Trophoblast cell (in vitro differentiated cells and primary cell): ENCODE results near the gene PPP2R5D.

ENCODE experiments used
- DNase-seq, 2 donors: peaks; one replicate each; pipeline ENCODE4 v3.0.0-alpha.2; 2016
- H2AFZ ChIP-seq: 2 replicates; pipeline ENCODE4 v1.6.1; 2013; ENCODE audit warnings: low read length, moderate library complexity, mild to moderate bottlenecking; ENCODE audit not compliant: insufficient read depth, poor library complexity
- H2AK5ac ChIP-seq: 2 replicates; pipeline ENCODE4 v1.6.1; 2013; ENCODE audit warnings: mild to moderate bottlenecking, low read length
- H2BK120ac ChIP-seq: 2 replicates; pipeline ENCODE4 v1.6.1; 2013; ENCODE audit warnings: low read length, mild to moderate bottlenecking, moderate library complexity; ENCODE audit not compliant: insufficient read depth, poor library complexity
- H2BK12ac ChIP-seq: 2 replicates; pipeline ENCODE4 v1.6.1; 2013; ENCODE audit warnings: mild to moderate bottlenecking, low read length, moderate library complexity
- H2BK5ac ChIP-seq: 2 replicates; pipeline ENCODE4 v1.6.1; 2013; ENCODE audit warnings: low read length, low read depth, moderate library complexity, mild to moderate bottlenecking; ENCODE audit not compliant: poor library complexity
- H3K14ac ChIP-seq: 2 replicates; pipeline ENCODE4 v1.6.1; 2013; ENCODE audit warnings: mild to moderate bottlenecking, low read length
- H3K18ac ChIP-seq: 2 replicates; pipeline ENCODE4 v1.6.1; 2013; ENCODE audit warnings: mild to moderate bottlenecking, low read length
- H3K23ac ChIP-seq: 2 replicates; pipeline ENCODE4 v1.6.1; 2013; ENCODE audit warnings: low read length
- H3K27ac ChIP-seq: 2 replicates; pipeline ENCODE4 v1.5.1; 2013; ENCODE audit warnings: low read depth, mild to moderate bottlenecking, inconsistent platforms, low read length, moderate library complexity
- H3K27me3 ChIP-seq: 2 replicates; pipeline ENCODE4 v1.6.1; 2013; ENCODE audit warnings: inconsistent platforms, mild to moderate bottlenecking, low read length, moderate library complexity; ENCODE audit not compliant: insufficient read depth
- H3K36me3 ChIP-seq, 2 experiments: 1 replicate in 1 of 2; 2 replicates in 1 of 2; pipeline ENCODE4 v1.6.1; 2013; ENCODE audit warnings: low read length in 2 of 2, mild to moderate bottlenecking in 2 of 2, moderate library complexity in 1 of 2; ENCODE audit not compliant: insufficient read depth in 2 of 2, control insufficient read depth in 1 of 2
- H3K4ac ChIP-seq: 2 replicates; pipeline ENCODE4 v1.6.1; 2013; ENCODE audit warnings: low read depth, mild to moderate bottlenecking, low read length, moderate library complexity
- H3K4me1 ChIP-seq, 2 experiments: 1 replicate in 1 of 2; 2 replicates in 1 of 2; pipeline ENCODE4 v1.6.1; 2013; ENCODE audit warnings: low read length in 2 of 2, mild to moderate bottlenecking in 2 of 2, moderate library complexity in 1 of 2; ENCODE audit not compliant: insufficient read depth in 2 of 2, control insufficient read depth in 1 of 2
- H3K4me2 ChIP-seq: 2 replicates; pipeline ENCODE4 v1.6.1; 2013; ENCODE audit warnings: inconsistent platforms, mild to moderate bottlenecking, low read length, moderate library complexity
- H3K4me3 ChIP-seq: 2 replicates; pipeline ENCODE4 v1.5.1; 2013; ENCODE audit warnings: mild to moderate bottlenecking, low read depth, low read length, inconsistent platforms
- H3K79me1 ChIP-seq: one replicate; pipeline ENCODE4 v1.6.1; 2013; ENCODE audit warnings: low read length
- H3K79me2 ChIP-seq: 2 replicates; pipeline ENCODE4 v1.6.1; 2013; ENCODE audit warnings: low read length, mild to moderate bottlenecking; ENCODE audit not compliant: control insufficient read depth, insufficient read depth, poor library complexity
- H3K9ac ChIP-seq: 2 replicates; pipeline ENCODE4 v1.6.1; 2013; ENCODE audit warnings: mild to moderate bottlenecking, low read length
- H3K9me3 ChIP-seq: 2 replicates; pipeline ENCODE4 v1.6.1; 2013; ENCODE audit warnings: low read depth, mild to moderate bottlenecking, control low read depth, inconsistent platforms, low read length; ENCODE audit not compliant: insufficient read depth
- H4K12ac ChIP-seq: 2 replicates; pipeline ENCODE4 v1.6.1; 2013; ENCODE audit warnings: low read depth, mild to moderate bottlenecking, low read length, moderate library complexity
- H4K8ac ChIP-seq: 2 replicates; pipeline ENCODE4 v1.6.1; 2013; ENCODE audit warnings: low read depth, mild to moderate bottlenecking, low read length, moderate library complexity
- H4K91ac ChIP-seq: one replicate; pipeline ENCODE4 v1.6.1; 2013; ENCODE audit warnings: low read depth, mild to moderate bottlenecking, low read length, moderate library complexity
- WGBS: extraction: QIAGEN DNeasy Blood & Tissue Kit; methylation state at CpG from one replicate; pipeline ENCODE4 v1.1.7; 2013; ENCODE audit warnings: missing lambda C conversion rate; ENCODE audit not compliant: insufficient read length, insufficient coverage; ENCODE audit errors: extremely low coverage; 5-methylcytosine and 5-hydroxymethylcytosine counted together

PPP2R5D gene

DNA sequence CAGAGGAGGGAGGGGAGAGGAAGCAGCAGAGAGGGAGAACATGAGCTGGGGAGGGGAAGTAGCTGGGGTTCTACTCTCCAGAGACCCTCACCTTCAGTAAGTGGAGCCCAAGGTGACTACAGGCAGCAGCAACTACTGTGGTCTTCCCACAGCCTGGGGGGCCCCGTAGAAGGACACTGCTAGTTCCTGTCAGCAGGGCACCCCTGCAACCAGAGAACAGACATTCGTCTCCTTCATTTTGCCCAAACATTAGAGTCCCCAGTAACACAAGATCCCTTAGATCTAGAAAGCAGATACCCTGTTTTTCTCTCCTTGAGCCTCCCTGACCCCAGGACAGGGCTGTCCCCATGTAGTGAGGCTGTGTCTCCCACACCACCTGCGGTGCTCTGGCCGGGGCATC is 15.6 kb upstream of the PPP2R5D start:
- H3K9me3 ChIP-seq: no peaks in the 10 kb centered on the region
- H3K36me3 ChIP-seq: peaks cover 26 to 41% of the 10 kb centered on the region in 2 experiments
- no peak for DNase-seq
- no peak overlapping the region for H3K23ac ChIP-seq
- H3K9ac ChIP-seq: no peak overlapping the region
- no peak overlapping the region for H3K4me2 ChIP-seq
- H3K79me1 ChIP-seq: no peaks in the 10 kb centered on the region
- no peak overlapping the region for H4K8ac ChIP-seq
- H3K14ac ChIP-seq: no peak overlapping the region
- H2BK12ac ChIP-seq: no peak overlapping the region
- H3K79me2 ChIP-seq: no peaks in the 10 kb centered on the region
- H2AK5ac ChIP-seq: no peak overlapping the region
- H3K4me1 ChIP-seq: peaks cover 7 to 8% of the 10 kb centered on the region in 2 experiments
- no peak overlapping the region for H3K27ac ChIP-seq
- H3K18ac ChIP-seq: no peak overlapping the region
- no CpG with 5 or more reads among the region's 4 CpGs for WGBS
- H3K27me3 ChIP-seq: no peaks in the 10 kb centered on the region
- no peak overlapping the region for H2BK5ac ChIP-seq
- H2AFZ ChIP-seq: no peak overlapping the region
- no peak overlapping the region for H4K12ac ChIP-seq
- no peak overlapping the region for H2BK120ac ChIP-seq
- no peak overlapping the region for H3K4ac ChIP-seq
- no peak overlapping the region for H4K91ac ChIP-seq
- no peak overlapping the region for H3K4me3 ChIP-seq

GRCh38 chr6:42969431-42969830 is 14.9 kb upstream of the PPP2R5D start:
- H3K4me2 ChIP-seq: no peak overlapping the region
- H3K27me3 ChIP-seq: no peaks in the 10 kb centered on the region
- no peaks in the 10 kb centered on the region for H3K79me2 ChIP-seq
- H4K91ac ChIP-seq: no peak overlapping the region
- H3K79me1 ChIP-seq: no peaks in the 10 kb centered on the region
- WGBS: no CpG with 5 or more reads among the region's 2 CpGs
- H4K8ac ChIP-seq: no peak overlapping the region
- H3K14ac ChIP-seq: no peak overlapping the region
- no peak for DNase-seq
- H2BK120ac ChIP-seq: no peak overlapping the region
- peaks cover 23 to 37% of the 10 kb centered on the region in 2 experiments for H3K36me3 ChIP-seq
- H3K18ac ChIP-seq: no peak overlapping the region
- no peak overlapping the region for H2AK5ac ChIP-seq
- H3K9ac ChIP-seq: no peak overlapping the region
- H3K23ac ChIP-seq: no peak overlapping the region
- no peaks in the 10 kb centered on the region for H3K9me3 ChIP-seq
- H2BK5ac ChIP-seq: no peak overlapping the region
- H2BK12ac ChIP-seq: no peak overlapping the region
- no peak overlapping the region for H4K12ac ChIP-seq
- no peak overlapping the region for H3K4me3 ChIP-seq
- H2AFZ ChIP-seq: no peak overlapping the region
- H3K27ac ChIP-seq: no peak overlapping the region
- H3K4ac ChIP-seq: no peak overlapping the region
- H3K4me1 ChIP-seq: peaks cover 7 to 8% of the 10 kb centered on the region in 2 experiments

- Histone ChIP-seq H2AK5ac (no peak overlapping the region), H2BK120ac (no peak overlapping the region), H4K12ac (no peak overlapping the region), H4K8ac (no peak overlapping the region), H3K79me1 (no peaks in the 10 kb centered on the region), H2AFZ (no peak overlapping the region), H2BK12ac (no peak overlapping the region), H3K27me3 (no peaks in the 10 kb centered on the region), H3K14ac (no peak overlapping the region), H3K4me3 (no peak overlapping the region), H3K9ac (no peak overlapping the region), H3K9me3 (no peaks in the 10 kb centered on the region), H3K79me2 (no peaks in the 10 kb centered on the region), H2BK5ac (no peak overlapping the region), H3K18ac (no peak overlapping the region), H3K23ac (no peak overlapping the region), H4K91ac (no peak overlapping the region), H3K4me2 (no peak overlapping the region), H3K4ac (no peak overlapping the region), H3K27ac (no peak overlapping the region), H3K36me3 (peaks cover 20 to 33% of the 10 kb centered on the region in 2 experiments), H3K4me1 (peaks cover 7 to 8% of the 10 kb centered on the region in 2 experiments)
- no peak for DNase-seq
- WGBS: no CpG with 5 or more reads among the region's 4 CpGs
Measured at GRCh38 chr6:42969934-42970333, 14.4 kb upstream of the PPP2R5D start.

DNA sequence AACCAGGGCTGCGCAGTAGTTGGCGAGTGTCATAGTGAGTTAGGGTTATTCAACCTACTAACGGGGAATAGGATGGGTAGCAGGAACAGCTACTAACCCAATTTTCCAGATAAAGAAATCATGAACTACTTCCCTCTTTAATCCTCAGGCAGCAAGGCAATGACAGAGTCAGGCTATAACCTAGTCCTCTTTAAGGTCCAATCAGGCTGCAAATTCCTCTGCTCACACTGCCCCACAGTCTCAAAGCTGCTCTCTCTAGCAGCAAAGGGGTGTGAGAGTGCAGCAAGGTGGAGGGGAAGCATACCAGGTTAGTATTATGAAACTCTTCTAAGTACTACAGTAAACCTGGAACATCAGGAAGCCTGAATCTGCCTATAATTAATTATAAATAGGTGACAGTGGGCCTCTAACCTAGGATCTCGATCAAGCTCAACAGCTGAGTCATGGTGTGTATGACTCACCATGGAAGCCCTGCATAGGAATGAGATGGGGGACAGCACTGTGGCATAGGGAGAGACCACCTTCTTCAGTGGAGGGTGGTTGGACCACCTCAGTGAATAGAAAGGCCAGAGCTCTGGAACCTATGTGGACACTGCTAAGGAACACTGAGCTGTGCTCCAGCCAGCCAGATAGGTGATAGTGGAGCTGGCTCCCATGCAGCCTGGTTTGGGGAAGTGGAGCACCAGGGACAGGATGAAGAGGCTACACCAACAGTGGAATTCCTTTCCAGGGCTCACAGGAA is 13.3 kb upstream of the PPP2R5D start:
- no peak overlapping the region for H4K12ac ChIP-seq

More for the DNA sequence above, 13.3 kb upstream of the PPP2R5D start:
- peak in 1 of 2 donors; percentile 8 for DNase-seq
- H3K4me3 ChIP-seq: no peak overlapping the region
- H4K91ac ChIP-seq: no peak overlapping the region
- no CpG with 5 or more reads among the region's 4 CpGs for WGBS
- H3K18ac ChIP-seq: no peak overlapping the region
- no peaks in the 10 kb centered on the region for H3K27me3 ChIP-seq
- H3K4me1 ChIP-seq: peaks cover 7 to 8% of the 10 kb centered on the region in 2 experiments
- H2BK12ac ChIP-seq: no peak overlapping the region
- H3K4ac ChIP-seq: no peak overlapping the region
- H2AFZ ChIP-seq: no peak overlapping the region
- no peak overlapping the region for H3K9ac ChIP-seq
- H3K23ac ChIP-seq: no peak overlapping the region
- H4K8ac ChIP-seq: no peak overlapping the region
- H2BK5ac ChIP-seq: no peak overlapping the region
- no peaks in the 10 kb centered on the region for H3K9me3 ChIP-seq
- no peak overlapping the region for H2AK5ac ChIP-seq
- H3K79me2 ChIP-seq: no peaks in the 10 kb centered on the region
- H3K36me3 ChIP-seq: peaks cover 13 to 25% of the 10 kb centered on the region in 2 experiments
- H3K27ac ChIP-seq: no peak overlapping the region
- H3K79me1 ChIP-seq: no peaks in the 10 kb centered on the region
- H3K14ac ChIP-seq: no peak overlapping the region
- no peak overlapping the region for H3K4me2 ChIP-seq
- no peak overlapping the region for H2BK120ac ChIP-seq
